B cell (primary cell): ENCODE measurements around the gene HCK. TPM values are rescaled to one million over a fixed set of nuclear protein-coding genes. Genes with fewer than 3 reads are reported as not detected.

ENCODE experiments used
- ATAC-seq: fragments of 200-7000 bp; cut with Tn5 transposase; one replicate; pipeline ENCODE4 v1.10.0; 2021; ENCODE audit warnings: low read depth, mild to moderate bottlenecking, moderate number of reproducible peaks, moderate library complexity
- CTCF ChIA-PET: fragments of 350-600 bp; sonication (Branson Sonifier 250); formaldehyde crosslinking; loops from one replicate; lab custom pipeline; 2021; ENCODE audit warnings: antibody characterized with exemption, inconsistent platforms; lab: Charles Lee
- POLR2A ChIA-PET: fragments of 350-600 bp; sonication (Branson Sonifier 250); formaldehyde crosslinking; loops from one replicate; lab custom pipeline; 2021; ENCODE audit warnings: antibody characterized with exemption; lab: Charles Lee
- DNase-seq: peaks from one replicate; pipeline ENCODE4 v3.0.0; 2013
- H2AFZ ChIP-seq: 2 replicates; pipeline ENCODE4 v1.6.1; 2012; ENCODE audit warnings: mild to moderate bottlenecking, low read depth, low read length; ENCODE audit not compliant: insufficient read depth, poor library complexity, severe bottlenecking
- H3K27ac ChIP-seq, 2 donors: 1 replicate in 1 of 2; 2 replicates in 1 of 2; pipeline ENCODE4 v1.5.1; 2012 to 2013; ENCODE audit warnings: low read length in 2 of 2, mild to moderate bottlenecking in 2 of 2, moderate library complexity in 1 of 2
- H3K27me3 ChIP-seq, 4 experiments: fragments of 200-600 bp in 1 of 4; sonication (generic) in 1 of 4; replicated peaks in 1 of 4; 1 replicate in 2 of 4; 2 replicates in 2 of 4; pipeline versions ENCODE4 v1.6.1 to v1.7.0; 2013 to 2016; ENCODE audit warnings: low read length in 3 of 4, mild to moderate bottlenecking in 2 of 4, mixed read lengths in 1 of 4, moderate library complexity in 1 of 4; ENCODE audit not compliant: insufficient read depth in 4 of 4, control insufficient read depth in 3 of 4; ENCODE audit errors: control extremely low read depth in 1 of 4
- H3K36me3 ChIP-seq, 2 experiments: replicated peaks in 1 of 2; 1 replicate in 1 of 2; 2 replicates in 1 of 2; pipeline versions ENCODE4 v1.6.1 to v1.7.1; 2013; ENCODE audit warnings: low read length in 1 of 2; ENCODE audit not compliant: insufficient read depth in 2 of 2, control insufficient read depth in 1 of 2; ENCODE audit errors: control extremely low read depth in 1 of 2, extremely low read depth in 1 of 2
- H3K4me1 ChIP-seq, 2 donors: fragments of 200-600 bp in 1 of 2; sonication (generic) in 1 of 2; 1 replicate in 1 of 2; 2 replicates in 1 of 2; pipeline versions ENCODE4 v1.5.1 to v1.6.1; 2013 to 2017; ENCODE audit warnings: low read length in 2 of 2; ENCODE audit not compliant: control insufficient read depth in 2 of 2, insufficient read depth in 2 of 2
- H3K4me2 ChIP-seq: replicated peaks from 2 replicates; pipeline ENCODE3; 2012; ENCODE audit warnings: mild to moderate bottlenecking, low read depth, low read length; ENCODE audit not compliant: poor library complexity, severe bottlenecking
- H3K4me3 ChIP-seq, 5 experiments: fragments of 200-600 bp in 1 of 5; sonication (generic) in 1 of 5; 1 replicate in 3 of 5; 2 replicates in 2 of 5; pipeline versions ENCODE4 v1.5.1 to v1.7.0; 2011 to 2016; ENCODE audit warnings: low read length in 4 of 5, mild to moderate bottlenecking in 4 of 5, low read depth in 2 of 5, control low read depth in 1 of 5, moderate library complexity in 1 of 5; ENCODE audit not compliant: insufficient read depth in 1 of 5; ENCODE audit errors: control extremely low read depth in 1 of 5, extremely low read depth in 1 of 5
- H3K79me2 ChIP-seq: fragments of 200-600 bp; sonication (generic); one replicate; pipeline ENCODE4 v1.6.0; 2016; ENCODE audit warnings: low read length; ENCODE audit not compliant: control insufficient read depth, insufficient read depth
- H3K9ac ChIP-seq: fragments of 200-600 bp; sonication (generic); 2 replicates; pipeline ENCODE4 v1.6.1; 2017; ENCODE audit warnings: mild to moderate bottlenecking, low read length, moderate library complexity
- H3K9me3 ChIP-seq, 3 donors: one replicate each; pipeline versions ENCODE4 v1.6.1 to v1.7.1; 2013; ENCODE audit warnings: low read length in 2 of 3; ENCODE audit not compliant: control insufficient read depth in 2 of 3, insufficient read depth in 1 of 3; ENCODE audit errors: control extremely low read depth in 1 of 3
- H4K20me1 ChIP-seq: 2 replicates; pipeline ENCODE4 v1.6.0; 2012; ENCODE audit warnings: mild to moderate bottlenecking, low read length; ENCODE audit not compliant: insufficient read depth, control insufficient read depth, poor library complexity, severe bottlenecking
- H3K27ac Mint-ChIP-seq: one replicate; pipeline ENCODE4 v1.8.0; 2021; ENCODE audit warnings: mixed read lengths
- H3K27me3 Mint-ChIP-seq: one replicate; pipeline ENCODE4 v1.8.0; 2021; ENCODE audit warnings: mixed read lengths
- H3K4me1 Mint-ChIP-seq: one replicate; pipeline ENCODE4 v1.8.0; 2021; ENCODE audit warnings: mixed read lengths
- H3K4me3 Mint-ChIP-seq: one replicate; pipeline ENCODE4 v1.8.0; 2021; ENCODE audit warnings: mixed read lengths
- H3K9me3 Mint-ChIP-seq: one replicate; pipeline ENCODE4 v1.8.0; 2022; ENCODE audit warnings: mixed read lengths; ENCODE audit not compliant: insufficient read depth
- EZH2 ChIP-seq: IDR thresholded peaks from 2 replicates; pipeline ENCODE4 v1.6.1; 2012; ENCODE audit warnings: borderline replicate concordance, low read depth, mild to moderate bottlenecking, moderate library complexity, low read length; ENCODE audit not compliant: insufficient read depth, poor library complexity, severe bottlenecking
- WGBS: methylation state at CpG from one replicate; pipeline ENCODE4 v1.1.5; 2013; ENCODE audit warnings: missing lambda C conversion rate; ENCODE audit not compliant: insufficient coverage; 5-methylcytosine and 5-hydroxymethylcytosine counted together
- intact Hi-C: fragments of 100-400 bp; cut with micrococcal nuclease; formaldehyde crosslinking; loops from one replicate; pipeline ENCODE4 v1.10.0; 2022
- polyA plus RNA-seq: library from polyadenylated mRNA; depleted of rRNA; stranded (reverse); fragments of >200 nt; gene quantifications from 2 replicates; pipeline ENCODE4 v1.2.3, GENCODE V29; 2012
- total RNA-seq, 2 donors: library from RNA; stranded (reverse); fragments of 120-200 nt in 1 of 2; gene quantifications; 1 replicate in 1 of 2; 2 replicates in 1 of 2; pipeline versions ENCODE4 v1.2.3 to v1.2.4, GENCODE V29; 2013 to 2022
- TF ChIP-seq, protein P1 (sequence below): fragments of 200-600 bp; IDR thresholded peaks from one replicate; pipeline ENCODE4 v1.8.0; 2022; ENCODE audit warnings: antibody characterized with exemption, mild to moderate bottlenecking

Gene HCK
- total and polyA plus RNA-seq, 2 donors (not counting 1 experiment from before 2014, with no cell fraction given) = 33.3 to 48.6 TPM

- Histone ChIP-seq H3K36me3 (peaks cover 9 to 50% of the 10 kb centered on the region in 2 experiments), H3K4me2 (no peak overlapping the region), H3K79me2 (no peaks in the 10 kb centered on the region), H3K9ac (no peak overlapping the region), H3K4me1 (no peaks in the 10 kb centered on the region), H2AFZ (no peak overlapping the region), H3K9me3 (no peaks in the 10 kb centered on the region), H3K27me3 (no peaks in the 10 kb centered on the region), H4K20me1 (no peaks in the 10 kb centered on the region), H3K4me3 (no peak overlapping the region), H3K27ac (no peak overlapping the region)
- Mint-ChIP-seq H3K27ac (no peak overlapping the region), H3K9me3 (no peaks in the 10 kb centered on the region), H3K4me1 (peaks cover 3% of the 10 kb centered on the region), H3K27me3 (no peaks in the 10 kb centered on the region), H3K4me3 (no peak overlapping the region)
- POLR2A ChIA-PET = no interaction called here
- ATAC-seq = no peak
- WGBS = no CpG with 5 or more reads among the region's 5 CpGs
- intact Hi-C loops = no loop called here
- TF ChIP-seq, protein P1, sequence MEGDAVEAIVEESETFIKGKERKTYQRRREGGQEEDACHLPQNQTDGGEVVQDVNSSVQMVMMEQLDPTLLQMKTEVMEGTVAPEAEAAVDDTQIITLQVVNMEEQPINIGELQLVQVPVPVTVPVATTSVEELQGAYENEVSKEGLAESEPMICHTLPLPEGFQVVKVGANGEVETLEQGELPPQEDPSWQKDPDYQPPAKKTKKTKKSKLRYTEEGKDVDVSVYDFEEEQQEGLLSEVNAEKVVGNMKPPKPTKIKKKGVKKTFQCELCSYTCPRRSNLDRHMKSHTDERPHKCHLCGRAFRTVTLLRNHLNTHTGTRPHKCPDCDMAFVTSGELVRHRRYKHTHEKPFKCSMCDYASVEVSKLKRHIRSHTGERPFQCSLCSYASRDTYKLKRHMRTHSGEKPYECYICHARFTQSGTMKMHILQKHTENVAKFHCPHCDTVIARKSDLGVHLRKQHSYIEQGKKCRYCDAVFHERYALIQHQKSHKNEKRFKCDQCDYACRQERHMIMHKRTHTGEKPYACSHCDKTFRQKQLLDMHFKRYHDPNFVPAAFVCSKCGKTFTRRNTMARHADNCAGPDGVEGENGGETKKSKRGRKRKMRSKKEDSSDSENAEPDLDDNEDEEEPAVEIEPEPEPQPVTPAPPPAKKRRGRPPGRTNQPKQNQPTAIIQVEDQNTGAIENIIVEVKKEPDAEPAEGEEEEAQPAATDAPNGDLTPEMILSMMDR = no peak
- no peak for TF ChIP-seq EZH2
- CTCF ChIA-PET = interaction anchor here (1.7 to 4.3 kb wide), 2 partner anchors 44 to 47 kb away, joined by 6 to 24 read pairs; no protein-coding TSS in a partner anchor
- DNase-seq = no peak
Observed at GRCh38 chr20:32078322-32078721, 26.3 kb downstream of the HCK start.

DNA sequence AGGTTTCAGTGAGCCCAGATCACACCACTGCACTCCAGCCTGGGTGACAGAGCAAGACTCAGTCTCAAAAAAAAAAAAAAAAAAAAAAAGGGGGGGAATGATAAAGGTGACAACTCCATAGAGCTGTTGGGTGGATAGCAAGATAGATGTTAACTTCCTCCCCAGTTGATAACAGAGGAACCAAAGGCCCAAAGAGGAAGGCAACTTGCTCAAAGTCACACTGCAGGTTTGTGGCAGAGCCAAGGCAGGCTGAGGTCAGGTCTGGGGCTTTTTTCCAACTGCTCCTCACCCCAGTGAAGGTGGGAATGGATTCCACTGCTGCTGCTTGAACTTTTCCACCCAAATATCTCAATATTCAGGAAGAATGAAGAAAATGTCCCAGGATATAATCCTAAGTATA, 26.7 kb downstream of the HCK start:
- Histone ChIP-seq H3K4me3 (no peak overlapping the region), H3K27ac (no peak overlapping the region), H3K9me3 (no peaks in the 10 kb centered on the region), H3K79me2 (no peaks in the 10 kb centered on the region), H3K36me3 (peaks cover 9 to 50% of the 10 kb centered on the region in 2 experiments), H2AFZ (no peak overlapping the region), H3K9ac (no peak overlapping the region), H3K4me2 (no peak overlapping the region), H4K20me1 (no peaks in the 10 kb centered on the region), H3K4me1 (no peaks in the 10 kb centered on the region), H3K27me3 (no peaks in the 10 kb centered on the region)
- H3K27ac Mint-ChIP-seq = no peak overlapping the region
- no peak overlapping the region for H3K4me3 Mint-ChIP-seq
- CTCF ChIA-PET = interaction anchor here (1.7 to 4.3 kb wide), 3 partner anchors 12 to 48 kb away, joined by 6 to 36 read pairs (median 24); no protein-coding TSS in a partner anchor
- no peak for TF ChIP-seq EZH2
- no peak for ATAC-seq
- POLR2A ChIA-PET = no interaction called here
- no peaks in the 10 kb centered on the region for H3K9me3 Mint-ChIP-seq
- intact Hi-C loops = no loop called here
- no peaks in the 10 kb centered on the region for H3K27me3 Mint-ChIP-seq
- peaks cover 3% of the 10 kb centered on the region for H3K4me1 Mint-ChIP-seq
- DNase-seq = no peak
